Colonic mucosa (tissue), 4 donors: ENCODE data around the gene TMEM41A. TPM values are rescaled to one million over a fixed set of nuclear protein-coding genes. Genes with fewer than 3 reads are reported as not detected.
"Not testable (repeated sequence)": the region's sequence is repeated elsewhere in the genome, so short reads cannot be mapped to it uniquely, and the experiment has no call there.

Source experiments
- DNase-seq: peaks from one replicate; pipeline ENCODE4 v3.0.0-alpha.2; 2020
- H3K27ac ChIP-seq: fragments of 200-600 bp; one replicate; pipeline ENCODE4 v1.8.0; 2021
- H3K27me3 ChIP-seq: fragments of 200-600 bp; one replicate; pipeline ENCODE4 v1.8.0; 2021
- H3K36me3 ChIP-seq: fragments of 200-600 bp; one replicate; pipeline ENCODE4 v1.8.0; 2021
- H3K4me1 ChIP-seq: fragments of 200-600 bp; one replicate; pipeline ENCODE4 v1.8.0; 2021; ENCODE audit warnings: mild to moderate bottlenecking
- H3K4me3 ChIP-seq: fragments of 200-600 bp; one replicate; pipeline ENCODE4 v1.8.0; 2021
- H3K9ac ChIP-seq, 2 donors: one replicate each; pipeline ENCODE4 v1.7.0; 2013; ENCODE audit warnings: control low read depth in 2 of 2, low read depth in 2 of 2, low read length in 2 of 2
- H3K9me3 ChIP-seq: fragments of 200-600 bp; one replicate; pipeline ENCODE4 v1.8.0; 2021
- intact Hi-C: fragments of 100-400 bp; cut with DNase I; formaldehyde crosslinking; loops from one replicate; pipeline ENCODE4 v1.14.1; 2022
- total RNA-seq, 2 donors: library from RNA; stranded (reverse); fragmentation: NEBNext Ultra II Directional in 1 of 2; extraction: Animal tissue kit (Norgen Biotek cat#: 25700) in 1 of 2; gene quantifications; one replicate each; pipeline ENCODE4 v1.2.1, GENCODE V29; 2021
- TF ChIP-seq, protein P1 (sequence below): fragments of 200-600 bp; IDR thresholded peaks from one replicate; pipeline ENCODE4 v1.8.0; 2022; ENCODE audit warnings: antibody characterized with exemption, mild to moderate bottlenecking
- donor health status: healthy.
- donor health status: DM: no; HTN: no; CAD: no.
- donor health status: DM: no; HTN: no; CAD: no.

TMEM41A gene
- total RNA-seq, 2 donors from 2014 or later: 14.8 to 22.4 TPM

DNA sequence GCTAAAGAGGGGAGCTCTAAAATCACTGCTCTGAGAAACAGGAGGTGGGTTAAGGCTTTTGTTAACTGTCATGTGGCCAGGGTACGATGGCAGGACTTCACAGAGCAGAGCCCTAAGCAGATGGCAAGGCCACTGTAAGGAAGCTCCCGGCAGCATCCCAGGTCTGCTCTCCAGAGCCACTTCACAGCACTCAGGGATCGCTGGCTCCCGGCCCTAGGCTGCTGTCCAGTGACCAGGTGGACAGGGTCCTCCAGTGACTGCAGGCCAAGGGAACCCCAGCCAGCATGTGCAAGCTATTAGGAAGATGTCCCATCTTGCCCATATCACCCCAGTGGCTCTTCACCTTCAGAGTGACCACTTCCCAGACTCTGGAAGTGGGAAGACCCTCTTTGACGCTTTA, 10.4 kb downstream of the TMEM41A start:
- Histone ChIP-seq H3K4me1 (peaks cover 3% of the 10 kb centered on the region), H3K9me3 (no peaks in the 10 kb centered on the region), H3K27ac (no peak overlapping the region), H3K36me3 (peaks cover 5% of the 10 kb centered on the region), H3K9ac (no peak overlapping the region), H3K27me3 (no peaks in the 10 kb centered on the region), H3K4me3 (no peak overlapping the region)
- DNase-seq: no peak
- TF ChIP-seq, protein P1, sequence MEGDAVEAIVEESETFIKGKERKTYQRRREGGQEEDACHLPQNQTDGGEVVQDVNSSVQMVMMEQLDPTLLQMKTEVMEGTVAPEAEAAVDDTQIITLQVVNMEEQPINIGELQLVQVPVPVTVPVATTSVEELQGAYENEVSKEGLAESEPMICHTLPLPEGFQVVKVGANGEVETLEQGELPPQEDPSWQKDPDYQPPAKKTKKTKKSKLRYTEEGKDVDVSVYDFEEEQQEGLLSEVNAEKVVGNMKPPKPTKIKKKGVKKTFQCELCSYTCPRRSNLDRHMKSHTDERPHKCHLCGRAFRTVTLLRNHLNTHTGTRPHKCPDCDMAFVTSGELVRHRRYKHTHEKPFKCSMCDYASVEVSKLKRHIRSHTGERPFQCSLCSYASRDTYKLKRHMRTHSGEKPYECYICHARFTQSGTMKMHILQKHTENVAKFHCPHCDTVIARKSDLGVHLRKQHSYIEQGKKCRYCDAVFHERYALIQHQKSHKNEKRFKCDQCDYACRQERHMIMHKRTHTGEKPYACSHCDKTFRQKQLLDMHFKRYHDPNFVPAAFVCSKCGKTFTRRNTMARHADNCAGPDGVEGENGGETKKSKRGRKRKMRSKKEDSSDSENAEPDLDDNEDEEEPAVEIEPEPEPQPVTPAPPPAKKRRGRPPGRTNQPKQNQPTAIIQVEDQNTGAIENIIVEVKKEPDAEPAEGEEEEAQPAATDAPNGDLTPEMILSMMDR: no peak
- intact Hi-C loops: no loop called here

DNA sequence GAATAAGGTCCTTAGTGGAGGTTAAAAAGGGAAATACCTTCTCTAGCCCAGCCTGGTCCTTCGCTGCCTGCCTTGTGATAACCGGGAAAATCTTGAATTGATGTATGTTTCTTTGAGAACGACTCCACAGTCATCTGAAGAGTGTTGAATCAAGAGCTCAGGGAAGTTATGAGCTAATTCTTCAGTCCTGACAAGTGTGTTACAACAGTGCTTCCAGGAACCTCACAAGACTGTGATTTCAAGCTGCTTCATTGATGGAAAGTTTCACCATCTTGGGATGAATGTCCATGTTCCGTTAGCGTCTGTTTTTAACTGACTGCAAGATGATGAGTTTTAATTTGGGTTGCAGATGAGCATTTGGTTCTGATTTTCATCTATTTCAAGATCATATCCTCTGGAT, 12.4 kb downstream of the TMEM41A start:
- H3K36me3 ChIP-seq: peaks cover 3% of the 10 kb centered on the region
- H3K27ac ChIP-seq: no peak overlapping the region
- TF ChIP-seq, protein P1: no peak

DNA sequence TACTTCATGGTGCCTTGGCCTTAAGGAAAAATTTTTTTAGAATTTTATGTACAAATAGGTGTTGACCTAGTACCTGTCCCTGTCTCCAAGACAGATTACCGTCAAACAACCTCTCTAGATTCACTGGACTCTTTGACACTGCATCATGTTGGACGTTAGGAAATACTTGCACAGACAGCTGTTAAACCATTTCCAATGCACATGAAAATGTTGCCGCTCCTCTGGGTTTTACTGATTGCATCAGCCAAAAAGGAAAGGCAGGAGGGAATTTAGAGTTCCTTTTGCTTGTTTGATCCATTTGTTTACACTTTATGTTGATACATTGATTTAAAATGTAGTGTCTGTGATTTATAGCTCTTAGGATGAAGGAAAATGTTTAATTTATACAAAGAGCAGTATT, 14.5 kb downstream of the TMEM41A start:
- Histone ChIP-seq H3K27me3 (no peaks in the 10 kb centered on the region), H3K9ac (no peak overlapping the region), H3K36me3 (no peaks in the 10 kb centered on the region), H3K4me1 (no peaks in the 10 kb centered on the region), H3K9me3 (no peaks in the 10 kb centered on the region), H3K27ac (no peak overlapping the region), H3K4me3 (no peak overlapping the region)
- no peak for DNase-seq
- TF ChIP-seq, protein P1: no peak
- intact Hi-C loops: no loop called here

More for the DNA sequence above, 12.4 kb downstream of the TMEM41A start:
- intact Hi-C loops: no loop called here
- H3K27me3 ChIP-seq: no peaks in the 10 kb centered on the region
- peaks cover 3% of the 10 kb centered on the region for H3K4me1 ChIP-seq
- no peak overlapping the region for H3K4me3 ChIP-seq
- no peaks in the 10 kb centered on the region for H3K9me3 ChIP-seq
- DNase-seq: no peak
- no peak overlapping the region for H3K9ac ChIP-seq

DNA sequence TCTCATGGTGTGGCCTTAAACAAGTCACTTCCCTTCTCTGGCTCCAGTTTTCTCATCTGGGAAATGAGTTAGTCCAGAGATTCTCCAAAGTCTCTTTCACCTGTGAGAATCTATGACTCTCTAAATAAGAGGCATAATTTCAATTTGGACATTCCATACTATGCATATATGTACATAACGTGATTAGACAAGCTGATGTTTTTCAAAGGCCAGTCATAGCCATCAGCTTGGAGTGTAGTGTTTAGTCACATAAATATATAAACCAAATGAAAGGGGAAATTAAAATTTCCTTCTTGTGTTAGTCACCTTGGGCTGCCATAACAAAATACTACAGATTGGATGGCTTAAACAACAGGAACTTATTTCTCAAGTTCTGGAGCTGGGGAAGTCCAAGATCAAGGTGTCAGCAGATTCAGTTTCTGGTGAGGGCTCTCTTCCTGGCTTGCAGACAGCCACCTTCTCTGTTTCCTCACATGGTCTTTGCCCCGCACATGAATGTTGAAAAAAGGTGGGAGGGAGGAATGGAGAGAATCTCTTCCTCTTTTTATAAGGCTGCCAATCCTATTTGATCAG, 19.4 kb downstream of the TMEM41A start:
- Histone ChIP-seq H3K9ac (no peak overlapping the region), H3K27me3 (no peaks in the 10 kb centered on the region), H3K36me3 (no peaks in the 10 kb centered on the region), H3K4me3 (no peak overlapping the region), H3K9me3 (no peaks in the 10 kb centered on the region), H3K27ac (no peak overlapping the region), H3K4me1 (no peaks in the 10 kb centered on the region)
- TF ChIP-seq, protein P1: no peak
- intact Hi-C loops: no loop called here
- DNase-seq: no peak

DNA sequence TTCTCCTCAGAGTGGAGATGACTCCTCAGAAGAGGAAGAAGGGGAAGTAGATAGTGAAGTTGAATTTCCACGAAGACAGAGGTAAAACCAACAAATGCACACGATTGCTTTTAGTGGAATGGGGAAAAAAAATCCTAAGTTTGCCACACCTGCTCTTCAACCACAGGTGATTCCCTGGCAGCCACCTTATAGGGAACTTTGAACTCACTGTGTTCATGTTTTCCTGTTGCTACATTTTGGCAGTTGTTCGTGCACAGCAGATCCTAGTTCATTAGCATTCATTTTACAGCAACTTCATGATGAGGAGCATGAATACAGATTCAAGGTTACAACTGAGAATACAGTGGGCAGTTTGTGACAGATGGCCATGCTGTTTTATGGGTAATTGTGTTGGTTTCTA, 21.5 kb downstream of the TMEM41A start:
- Histone ChIP-seq H3K27ac (no peak overlapping the region), H3K9me3 (no peaks in the 10 kb centered on the region), H3K4me1 (no peaks in the 10 kb centered on the region), H3K9ac (no peak overlapping the region), H3K36me3 (no peaks in the 10 kb centered on the region), H3K27me3 (no peaks in the 10 kb centered on the region), H3K4me3 (no peak overlapping the region)
- TF ChIP-seq, protein P1: no peak
- intact Hi-C loops: no loop called here
- DNase-seq: peak; percentile 37

DNA sequence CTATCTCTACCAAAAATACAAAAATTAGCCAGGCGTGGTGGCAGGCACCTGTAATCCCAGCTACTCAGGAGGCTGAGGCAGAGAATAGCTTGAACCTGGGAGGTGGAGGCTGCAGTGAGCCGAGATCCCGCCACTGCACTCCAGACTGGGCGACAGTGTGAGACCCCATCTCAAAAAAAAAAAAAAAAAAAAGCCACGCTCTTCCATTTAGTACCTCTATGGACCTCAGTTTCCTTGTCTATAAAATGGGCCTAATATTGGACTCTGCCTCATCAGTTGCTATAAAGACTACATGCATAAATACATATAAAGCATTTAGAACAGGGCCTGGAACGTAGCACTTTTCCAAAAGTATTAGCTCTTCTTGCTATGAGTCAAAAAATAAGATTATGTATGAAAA, 23.9 kb downstream of the TMEM41A start:
- H3K27ac ChIP-seq, intact Hi-C loops, H3K4me3 ChIP-seq, H3K36me3 ChIP-seq, H3K9me3 ChIP-seq, DNase-seq, H3K27me3 ChIP-seq, H3K4me1 ChIP-seq, H3K9ac ChIP-seq: not testable (repeated sequence)
